Activated naive CD4-positive, alpha-beta T cell treated with anti-CD3 and anti-CD28 coated beads, Interleukin-2, amount 10 ng/mL, durations not matched to agents 7 days and 5 days (primary cell): ENCODE measurements around the gene CABYR.

Experiments
- CTCF ChIA-PET: fragments of 350-600 bp; sonication (Branson Sonifier 250); formaldehyde crosslinking; loops from one replicate; lab custom pipeline; 2021; ENCODE audit warnings: antibody characterized with exemption; lab: Charles Lee
- DNase-seq: peaks from one replicate; pipeline ENCODE4 v3.0.0-alpha.2; 2020
- H3K27ac Mint-ChIP-seq: one replicate; pipeline ENCODE4 v1.8.0; 2021; ENCODE audit warnings: mild to moderate bottlenecking, moderate library complexity, mixed read lengths
- H3K27me3 Mint-ChIP-seq: one replicate; pipeline ENCODE4 v1.8.0; 2021; ENCODE audit warnings: mild to moderate bottlenecking, mixed read lengths
- H3K36me3 Mint-ChIP-seq: one replicate; pipeline ENCODE4 v1.8.0; 2021; ENCODE audit warnings: mixed read lengths
- H3K4me1 Mint-ChIP-seq: one replicate; pipeline ENCODE4 v1.8.0; 2021; ENCODE audit warnings: mixed read lengths
- H3K4me3 Mint-ChIP-seq: one replicate; pipeline ENCODE4 v1.8.0; 2021; ENCODE audit warnings: mild to moderate bottlenecking, moderate library complexity, mixed read lengths
- H3K9me3 Mint-ChIP-seq: one replicate; pipeline ENCODE4 v1.8.0; 2021; ENCODE audit warnings: mixed read lengths

CABYR gene

GRCh38 chr18:24138789-24139616 is at the start of gene CABYR:
CABYR (plus strand) TSS chr18:24139062; CDS start chr18:24143115, 4,053 bp downstream.
- CTCF ChIA-PET: interaction anchor here (0.6 to 1.0 kb wide), 3 partner anchors 350 to 536 kb away, joined by 3 to 4 read pairs (median 4); no protein-coding TSS in a partner anchor
- peak; percentile 81 for DNase-seq
- H3K4me1 Mint-ChIP-seq: peaks cover 32% of the 10 kb centered on the region
- H3K36me3 Mint-ChIP-seq: peaks cover 17% of the 10 kb centered on the region
- peak within 1 kb of the TSS; percentile 60 for H3K27ac Mint-ChIP-seq
- no peaks in the 10 kb centered on the region for H3K9me3 Mint-ChIP-seq
- H3K27me3 Mint-ChIP-seq: peaks cover 38% of the 10 kb centered on the region
- peak within 1 kb of the TSS; percentile 79 for H3K4me3 Mint-ChIP-seq

GRCh38 chr18:24089076-24089475 is 49.8 kb upstream of the CABYR start:
- H3K4me3 Mint-ChIP-seq: no peak overlapping the region

GRCh38 chr18:24089515-24090337 is 49.1 kb upstream of the CABYR start:
- H3K9me3 Mint-ChIP-seq: no peaks in the 10 kb centered on the region
- H3K36me3 Mint-ChIP-seq: peaks cover 67% of the 10 kb centered on the region
- H3K27ac Mint-ChIP-seq: no peak overlapping the region

More at GRCh38 chr18:24089076-24089475, 49.8 kb upstream of the CABYR start:
- no peak overlapping the region for H3K27ac Mint-ChIP-seq
- H3K9me3 Mint-ChIP-seq: no peaks in the 10 kb centered on the region
- H3K36me3 Mint-ChIP-seq: peaks cover 65% of the 10 kb centered on the region
- CTCF ChIA-PET: no interaction called here
- DNase-seq: no peak
- H3K4me1 Mint-ChIP-seq: peaks cover 13% of the 10 kb centered on the region
- H3K27me3 Mint-ChIP-seq: no peaks in the 10 kb centered on the region

GRCh38 chr18:24090876-24091275 is 48.0 kb upstream of the CABYR start:
- H3K4me3 Mint-ChIP-seq: no peak overlapping the region
- peaks cover 66% of the 10 kb centered on the region for H3K36me3 Mint-ChIP-seq
- DNase-seq: no peak
- H3K9me3 Mint-ChIP-seq: no peaks in the 10 kb centered on the region
- no peak overlapping the region for H3K27ac Mint-ChIP-seq
- CTCF ChIA-PET: no interaction called here
- no peaks in the 10 kb centered on the region for H3K27me3 Mint-ChIP-seq
- peaks cover 23% of the 10 kb centered on the region for H3K4me1 Mint-ChIP-seq

More at GRCh38 chr18:24089515-24090337, 49.1 kb upstream of the CABYR start:
- Mint-ChIP-seq H3K4me1 (peaks cover 19% of the 10 kb centered on the region), H3K27me3 (no peaks in the 10 kb centered on the region), H3K4me3 (no peak overlapping the region)
- no peak for DNase-seq
- CTCF ChIA-PET: no interaction called here

- H3K27me3 Mint-ChIP-seq: no peaks in the 10 kb centered on the region
- H3K36me3 Mint-ChIP-seq: peaks cover 56% of the 10 kb centered on the region
- no peak overlapping the region for H3K27ac Mint-ChIP-seq
- DNase-seq: no peak
- peaks cover 23% of the 10 kb centered on the region for H3K4me1 Mint-ChIP-seq
- no peak overlapping the region for H3K4me3 Mint-ChIP-seq
- CTCF ChIA-PET: interaction anchor here (1.0 kb wide), 1 partner anchor 391 kb away, joined by 3 read pairs; no protein-coding TSS in a partner anchor
- H3K9me3 Mint-ChIP-seq: peaks cover 5% of the 10 kb centered on the region
These were observed 44.3 kb upstream of the CABYR start for GRCh38 chr18:24094561-24094960.

- Mint-ChIP-seq H3K4me3 (no peak overlapping the region), H3K27me3 (no peaks in the 10 kb centered on the region), H3K9me3 (peaks cover 5% of the 10 kb centered on the region), H3K36me3 (peaks cover 61% of the 10 kb centered on the region), H3K27ac (no peak overlapping the region), H3K4me1 (peaks cover 23% of the 10 kb centered on the region)
- CTCF ChIA-PET: no interaction called here
- DNase-seq: no peak
These were observed 42.9 kb upstream of the CABYR start for GRCh38 chr18:24095976-24096375.

GRCh38 chr18:24103320-24104021 is 35.4 kb upstream of the CABYR start:
- Mint-ChIP-seq H3K36me3 (peaks cover 51% of the 10 kb centered on the region), H3K4me1 (peaks cover 4% of the 10 kb centered on the region), H3K4me3 (no peak overlapping the region), H3K27ac (no peak overlapping the region), H3K27me3 (no peaks in the 10 kb centered on the region), H3K9me3 (no peaks in the 10 kb centered on the region)
- DNase-seq: no peak
- CTCF ChIA-PET: no interaction called here

GRCh38 chr18:24104486-24104885 is 34.4 kb upstream of the CABYR start:
- Mint-ChIP-seq H3K9me3 (no peaks in the 10 kb centered on the region), H3K4me3 (no peak overlapping the region), H3K4me1 (peaks cover 4% of the 10 kb centered on the region), H3K27ac (no peak overlapping the region), H3K36me3 (peaks cover 51% of the 10 kb centered on the region), H3K27me3 (no peaks in the 10 kb centered on the region)
- DNase-seq: no peak
- CTCF ChIA-PET: interaction anchor here (1.2 kb wide), 1 partner anchor 11 kb away, joined by 3 read pairs; no protein-coding TSS in a partner anchor

- no peaks in the 10 kb centered on the region for H3K9me3 Mint-ChIP-seq
- no peaks in the 10 kb centered on the region for H3K27me3 Mint-ChIP-seq
- no peak for DNase-seq
- CTCF ChIA-PET: no interaction called here
- peak overlapping the region; percentile 45 for H3K27ac Mint-ChIP-seq
- H3K4me1 Mint-ChIP-seq: peaks cover 5% of the 10 kb centered on the region
- H3K36me3 Mint-ChIP-seq: peaks cover 42% of the 10 kb centered on the region
- no peak overlapping the region for H3K4me3 Mint-ChIP-seq
These were observed 30.2 kb upstream of the CABYR start for GRCh38 chr18:24108641-24109040.

- H3K27me3 Mint-ChIP-seq: no peaks in the 10 kb centered on the region
- H3K4me3 Mint-ChIP-seq: no peak overlapping the region
- H3K9me3 Mint-ChIP-seq: no peaks in the 10 kb centered on the region
- peaks cover 49% of the 10 kb centered on the region for H3K36me3 Mint-ChIP-seq
- peaks cover 20% of the 10 kb centered on the region for H3K4me1 Mint-ChIP-seq
- DNase-seq: no peak
- CTCF ChIA-PET: interaction anchor here (1.4 kb wide), 1 partner anchor 158 kb away, joined by 3 read pairs; no protein-coding TSS in a partner anchor
- H3K27ac Mint-ChIP-seq: peak overlapping the region; percentile 9
These were observed 26.9 kb upstream of the CABYR start for GRCh38 chr18:24111936-24112335.

GRCh38 chr18:24112464-24112863 is 26.4 kb upstream of the CABYR start:
- CTCF ChIA-PET: interaction anchor here (1.4 kb wide), 1 partner anchor 159 kb away, joined by 3 read pairs; no protein-coding TSS in a partner anchor
- Mint-ChIP-seq H3K27ac (no peak overlapping the region), H3K4me3 (no peak overlapping the region), H3K36me3 (peaks cover 48% of the 10 kb centered on the region), H3K9me3 (no peaks in the 10 kb centered on the region), H3K27me3 (no peaks in the 10 kb centered on the region), H3K4me1 (peaks cover 20% of the 10 kb centered on the region)
- DNase-seq: no peak

- H3K4me3 Mint-ChIP-seq: no peak overlapping the region
- H3K27me3 Mint-ChIP-seq: no peaks in the 10 kb centered on the region
- H3K4me1 Mint-ChIP-seq: peaks cover 20% of the 10 kb centered on the region
- peak overlapping the region; percentile 2 for H3K27ac Mint-ChIP-seq
- peaks cover 50% of the 10 kb centered on the region for H3K36me3 Mint-ChIP-seq
- DNase-seq: no peak
- CTCF ChIA-PET: interaction anchor here (1.4 kb wide), 1 partner anchor 159 kb away, joined by 3 read pairs; no protein-coding TSS in a partner anchor
- H3K9me3 Mint-ChIP-seq: no peaks in the 10 kb centered on the region
These were observed 25.8 kb upstream of the CABYR start for GRCh38 chr18:24112874-24113615.

GRCh38 chr18:24114924-24115549 is 23.8 kb upstream of the CABYR start:
- Mint-ChIP-seq H3K9me3 (no peaks in the 10 kb centered on the region), H3K4me3 (no peak overlapping the region), H3K27ac (no peak overlapping the region), H3K4me1 (peaks cover 26% of the 10 kb centered on the region), H3K36me3 (peaks cover 55% of the 10 kb centered on the region), H3K27me3 (no peaks in the 10 kb centered on the region)
- DNase-seq: no peak
- CTCF ChIA-PET: interaction anchor here (0.9 to 3.0 kb wide), 5 partner anchors 10 to 304 kb away, joined by 3 to 13 read pairs (median 3); no protein-coding TSS in a partner anchor
